K562 (cell line): Measurements from ENCODE around the gene MANEAL. TPM values are rescaled to one million over a fixed set of nuclear protein-coding genes. Genes with fewer than 3 reads are reported as not detected.

Source experiments
- AFF4 ChIP-seq: sonication (generic); formaldehyde crosslinking; IDR thresholded peaks from 2 replicates; pipeline ENCODE4 v1.8.0; 2023; ENCODE audit warnings: mild to moderate bottlenecking, missing genetic modification reagents
- CBFA2T2 ChIP-seq: fragments of 450-650 bp; conservative IDR thresholded peaks from 2 replicates; pipeline ENCODE4 v1.6.1; 2017; ENCODE audit warnings: mild to moderate bottlenecking
- CC2D1A ChIP-seq: fragments of 450-650 bp; IDR thresholded peaks from 2 replicates; pipeline ENCODE4 v1.6.1; 2017; ENCODE audit warnings: mild to moderate bottlenecking
- CREM ChIP-seq: IDR thresholded peaks from 2 replicates; pipeline ENCODE4 v1.6.1; 2014; ENCODE audit warnings: antibody characterized with exemption, low read depth
- ESRRB ChIP-seq: fragments of 250-450 bp; sonication (Bioruptor Pico); IDR thresholded peaks from 2 replicates; pipeline ENCODE4 v1.5.0; 2020; ENCODE audit warnings: mild to moderate bottlenecking, moderate library complexity, borderline replicate concordance
- EZH2 ChIP-seq: IDR thresholded peaks from 2 replicates; pipeline ENCODE4 v1.6.1; 2012; ENCODE audit warnings: low read depth, mild to moderate bottlenecking, inconsistent platforms, low read length, borderline replicate concordance
- RB1 ChIP-seq: fragments of 450-650 bp; IDR thresholded peaks from 2 replicates; pipeline ENCODE4 v1.6.1; 2017; ENCODE audit warnings: low read depth, mild to moderate bottlenecking
- RBM39 ChIP-seq: fragments of 200-400 bp; formaldehyde crosslinking; optimal IDR thresholded peaks from 2 replicates; pipeline ENCODE3; 2018; ENCODE audit warnings: low read depth, low read length
- YY1 ChIP-seq, 3 experiments: IDR thresholded peaks; 2 replicates each; pipeline ENCODE4 v1.6.1; 2011; ENCODE audit warnings: low read length in 2 of 3, mild to moderate bottlenecking in 2 of 3, moderate library complexity in 2 of 3, borderline replicate concordance in 1 of 3, control low read depth in 1 of 3, low read depth in 1 of 3; ENCODE audit not compliant: insufficient read depth in 3 of 3, insufficient replicate concordance in 2 of 3, control insufficient read depth in 1 of 3, insufficient read length in 1 of 3; ENCODE audit errors: extremely low read depth in 1 of 3
- ZNF263 ChIP-seq: sonication (generic); formaldehyde crosslinking; IDR thresholded peaks from 2 replicates; pipeline ENCODE4 v1.8.0; 2022; ENCODE audit warnings: mild to moderate bottlenecking, missing genetic modification reagents, borderline replicate concordance
- ZNF282 ChIP-seq: sonication (generic); formaldehyde crosslinking; IDR thresholded peaks from 2 replicates; pipeline ENCODE4 v1.8.1; 2023; ENCODE audit warnings: missing genetic modification reagents
- polyA plus RNA-seq, 8 experiments: library from polyadenylated mRNA; depleted of rRNA in 4 of 8; stranded (reverse) in 5 of 8; unstranded in 3 of 8; fragments of >200 nt; fragmentation: Nextera tagmentation in 2 of 8; fragmentation: Illumina TruSeq in 1 of 8; extraction: Ambion mirVana in 2 of 8; extraction: Trizol in 1 of 8; gene quantifications; 2 replicates each; pipeline versions ENCODE4 v1.2.1 to v1.2.3, GENCODE V29; 2011 to 2014; ENCODE audit warnings: inconsistent platforms in 1 of 8, missing spikeins in 1 of 8
- total RNA-seq, 7 experiments: library from RNA; depleted of rRNA in 6 of 7; stranded (reverse); fragments of >200 nt in 6 of 7; fragmentation: Illumina TruSeq in 2 of 7; extraction: Trizol in 2 of 7; gene quantifications; 2 replicates each; pipeline versions ENCODE4 v1.2.1 to v1.2.3, GENCODE V29; 2011 to 2021; ENCODE audit warnings: low replicate concordance in 1 of 7
- TF ChIP-seq, protein P1 (sequence below): sonication (generic); formaldehyde crosslinking; IDR thresholded peaks from 2 replicates; pipeline ENCODE4 v1.8.1; 2023; ENCODE audit warnings: mild to moderate bottlenecking, missing genetic modification reagents, moderate library complexity
- TF ChIP-seq, protein P2 (sequence below), 2 experiments: fragments of 200-800 bp in 1 of 2; sonication (Bioruptor generic) in 1 of 2; sonication (generic) in 1 of 2; formaldehyde crosslinking in 1 of 2; IDR thresholded peaks in 1 of 2; conservative IDR thresholded peaks in 1 of 2; 2 replicates each; pipeline versions ENCODE4 v1.5.0 to v1.6.1; 2016 to 2020; ENCODE audit warnings: missing compliant biosample characterization in 1 of 2, missing genetic modification characterization in 1 of 2, missing genetic modification reagents in 1 of 2
- TF ChIP-seq, protein P3 (sequence below), 2 experiments: IDR thresholded peaks; 2 replicates each; pipeline ENCODE4 v1.6.1; 2012; ENCODE audit warnings: improper control_type of control experiment in 2 of 2, low read depth in 2 of 2, low read length in 2 of 2, borderline replicate concordance in 1 of 2
- TF ChIP-seq, protein P4 (sequence below): sonication (generic); formaldehyde crosslinking; IDR thresholded peaks from 2 replicates; pipeline ENCODE4 v1.8.0; 2022; ENCODE audit warnings: mild to moderate bottlenecking, missing genetic modification reagents

The MANEAL gene
- total and polyA plus RNA-seq, 9 of the 15 experiments (the other 6 are each of a cell fraction or from before 2014, with no cell fraction given): 0.37 to 3.2 (median 1.2) TPM

- TF ChIP-seq, protein P1, sequence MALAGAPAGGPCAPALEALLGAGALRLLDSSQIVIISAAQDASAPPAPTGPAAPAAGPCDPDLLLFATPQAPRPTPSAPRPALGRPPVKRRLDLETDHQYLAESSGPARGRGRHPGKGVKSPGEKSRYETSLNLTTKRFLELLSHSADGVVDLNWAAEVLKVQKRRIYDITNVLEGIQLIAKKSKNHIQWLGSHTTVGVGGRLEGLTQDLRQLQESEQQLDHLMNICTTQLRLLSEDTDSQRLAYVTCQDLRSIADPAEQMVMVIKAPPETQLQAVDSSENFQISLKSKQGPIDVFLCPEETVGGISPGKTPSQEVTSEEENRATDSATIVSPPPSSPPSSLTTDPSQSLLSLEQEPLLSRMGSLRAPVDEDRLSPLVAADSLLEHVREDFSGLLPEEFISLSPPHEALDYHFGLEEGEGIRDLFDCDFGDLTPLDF (CRISPR knock-in tag): 0 out of 2 replicates have a peak, but pooled peaks have one; percentile 45
- TF ChIP-seq CREM: peak; percentile 34; the same call in 1 of the 2 replicates
- TF ChIP-seq CC2D1A: no peak
- no peak for TF ChIP-seq RBM39
- 0 out of 2 replicates have a peak, but pooled peaks have one; percentile 61 for TF ChIP-seq AFF4 (CRISPR knock-in tag)
- TF ChIP-seq, protein P2, sequence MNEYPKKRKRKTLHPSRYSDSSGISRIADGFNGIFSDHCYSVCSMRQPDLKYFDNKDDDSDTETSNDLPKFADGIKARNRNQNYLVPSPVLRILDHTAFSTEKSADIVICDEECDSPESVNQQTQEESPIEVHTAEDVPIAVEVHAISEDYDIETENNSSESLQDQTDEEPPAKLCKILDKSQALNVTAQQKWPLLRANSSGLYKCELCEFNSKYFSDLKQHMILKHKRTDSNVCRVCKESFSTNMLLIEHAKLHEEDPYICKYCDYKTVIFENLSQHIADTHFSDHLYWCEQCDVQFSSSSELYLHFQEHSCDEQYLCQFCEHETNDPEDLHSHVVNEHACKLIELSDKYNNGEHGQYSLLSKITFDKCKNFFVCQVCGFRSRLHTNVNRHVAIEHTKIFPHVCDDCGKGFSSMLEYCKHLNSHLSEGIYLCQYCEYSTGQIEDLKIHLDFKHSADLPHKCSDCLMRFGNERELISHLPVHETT (CRISPR knock-in tag; conservative IDR thresholded peaks at IDR 0.05 in 1 of 2, IDR thresholded peaks at IDR 0.05 in 1 of 2): peak in 1 of 2 experiments; percentile 22; a peak in 1 of 4 replicates
- TF ChIP-seq EZH2: no peak
- TF ChIP-seq, protein P3, sequence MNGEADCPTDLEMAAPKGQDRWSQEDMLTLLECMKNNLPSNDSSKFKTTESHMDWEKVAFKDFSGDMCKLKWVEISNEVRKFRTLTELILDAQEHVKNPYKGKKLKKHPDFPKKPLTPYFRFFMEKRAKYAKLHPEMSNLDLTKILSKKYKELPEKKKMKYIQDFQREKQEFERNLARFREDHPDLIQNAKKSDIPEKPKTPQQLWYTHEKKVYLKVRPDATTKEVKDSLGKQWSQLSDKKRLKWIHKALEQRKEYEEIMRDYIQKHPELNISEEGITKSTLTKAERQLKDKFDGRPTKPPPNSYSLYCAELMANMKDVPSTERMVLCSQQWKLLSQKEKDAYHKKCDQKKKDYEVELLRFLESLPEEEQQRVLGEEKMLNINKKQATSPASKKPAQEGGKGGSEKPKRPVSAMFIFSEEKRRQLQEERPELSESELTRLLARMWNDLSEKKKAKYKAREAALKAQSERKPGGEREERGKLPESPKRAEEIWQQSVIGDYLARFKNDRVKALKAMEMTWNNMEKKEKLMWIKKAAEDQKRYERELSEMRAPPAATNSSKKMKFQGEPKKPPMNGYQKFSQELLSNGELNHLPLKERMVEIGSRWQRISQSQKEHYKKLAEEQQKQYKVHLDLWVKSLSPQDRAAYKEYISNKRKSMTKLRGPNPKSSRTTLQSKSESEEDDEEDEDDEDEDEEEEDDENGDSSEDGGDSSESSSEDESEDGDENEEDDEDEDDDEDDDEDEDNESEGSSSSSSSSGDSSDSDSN (IDR thresholded peaks at IDR 0.05; ENCODE audit: borderline replicate concordance in 1 of 2, low read depth in 2 of 2, low read length in 2 of 2): no peak
- TF ChIP-seq CBFA2T2: no peak
- peak; percentile 61; the same call in 1 of the 2 replicates for TF ChIP-seq RB1
- TF ChIP-seq ZNF282 (CRISPR knock-in tag): no peak
- no peak for TF ChIP-seq ESRRB
- TF ChIP-seq, protein P4, sequence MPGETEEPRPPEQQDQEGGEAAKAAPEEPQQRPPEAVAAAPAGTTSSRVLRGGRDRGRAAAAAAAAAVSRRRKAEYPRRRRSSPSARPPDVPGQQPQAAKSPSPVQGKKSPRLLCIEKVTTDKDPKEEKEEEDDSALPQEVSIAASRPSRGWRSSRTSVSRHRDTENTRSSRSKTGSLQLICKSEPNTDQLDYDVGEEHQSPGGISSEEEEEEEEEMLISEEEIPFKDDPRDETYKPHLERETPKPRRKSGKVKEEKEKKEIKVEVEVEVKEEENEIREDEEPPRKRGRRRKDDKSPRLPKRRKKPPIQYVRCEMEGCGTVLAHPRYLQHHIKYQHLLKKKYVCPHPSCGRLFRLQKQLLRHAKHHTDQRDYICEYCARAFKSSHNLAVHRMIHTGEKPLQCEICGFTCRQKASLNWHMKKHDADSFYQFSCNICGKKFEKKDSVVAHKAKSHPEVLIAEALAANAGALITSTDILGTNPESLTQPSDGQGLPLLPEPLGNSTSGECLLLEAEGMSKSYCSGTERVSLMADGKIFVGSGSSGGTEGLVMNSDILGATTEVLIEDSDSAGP (CRISPR knock-in tag): no peak
- no peak for TF ChIP-seq ZNF263 (CRISPR knock-in tag)
- TF ChIP-seq YY1 (IDR thresholded peaks at IDR 0.05; ENCODE audit: borderline replicate concordance in 1 of 3, control insufficient read depth in 1 of 3, extremely low read depth in 1 of 3, insufficient read depth in 3 of 3, insufficient read length in 1 of 3, insufficient replicate concordance in 2 of 3, low read depth in 1 of 3, low read length in 2 of 3): peak in 2 of 3 experiments; percentile 39 to 51
Measured at GRCh38 chr1:37811027-37811655, 17.5 kb downstream of the MANEAL start (continued).
